ENCODE data around the gene DUSP22. TPM values are rescaled to one million over a fixed set of nuclear protein-coding genes. Genes with fewer than 3 reads are reported as not detected.

The DUSP22 gene
- total and polyA plus RNA-seq, 2 donors (not counting 1 experiment from before 2014, with no cell fraction given), result 117 to 133 TPM

Other genes with a start within 250 kb of the DUSP22 start
- gene IRF4, start 99.3 kb downstream of the DUSP22 start, total RNA-seq, result 129 and 142 TPM in 2 replicates
- 71.8 and 75.7 TPM in 2 replicates for gene IRF4, start 99.3 kb downstream of the DUSP22 start, polyA plus RNA-seq